CD4-positive, alpha-beta T cell (primary cell): ENCODE measurements around the gene ADGRE3. TPM values are rescaled to one million over a fixed set of nuclear protein-coding genes. Genes with fewer than 3 reads are reported as not detected.

Source experiments
- ATAC-seq: fragments of 200-7000 bp; cut with Tn5 transposase; one replicate; pipeline ENCODE4 v1.10.0; 2022; ENCODE audit warnings: mild to moderate bottlenecking; ENCODE audit not compliant: poor library complexity
- CTCF ChIA-PET: fragments of 350-600 bp; sonication (Branson Sonifier 250); formaldehyde crosslinking; loops from one replicate; lab custom pipeline; 2021; ENCODE audit warnings: antibody characterized with exemption, inconsistent platforms; lab: Charles Lee
- POLR2A ChIA-PET: fragments of 350-600 bp; sonication (Branson Sonifier 250); formaldehyde crosslinking; loops from one replicate; lab custom pipeline; 2021; ENCODE audit warnings: antibody characterized with exemption, inconsistent platforms; lab: Charles Lee
- DNase-seq, 14 experiments: peaks; one replicate each; pipeline ENCODE4 v3.0.0-alpha.2; 2013 to 2020; ENCODE audit warnings: mixed read lengths in 2 of 14
- H3K27ac ChIP-seq, 2 donors: one replicate each; pipeline versions ENCODE4 v1.5.1 to v1.7.0; 2013; ENCODE audit warnings: low read length in 2 of 2, low read depth in 1 of 2, mild to moderate bottlenecking in 1 of 2
- H3K27me3 ChIP-seq, 2 experiments: 1 replicate in 1 of 2; 2 replicates in 1 of 2; pipeline versions ENCODE4 v1.6.1 to v1.7.0; 2013; ENCODE audit warnings: low read length in 2 of 2, control low read depth in 1 of 2, mild to moderate bottlenecking in 1 of 2, moderate library complexity in 1 of 2; ENCODE audit not compliant: insufficient read depth in 2 of 2, control insufficient read depth in 1 of 2
- H3K36me3 ChIP-seq: one replicate; pipeline ENCODE4 v1.6.1; 2013; ENCODE audit warnings: low read length, control low read depth; ENCODE audit not compliant: insufficient read depth
- H3K4me1 ChIP-seq: one replicate; pipeline ENCODE4 v1.6.1; 2013; ENCODE audit warnings: low read length, control low read depth; ENCODE audit not compliant: insufficient read depth
- H3K4me3 ChIP-seq: one replicate; pipeline ENCODE4 v1.5.1; 2013; ENCODE audit warnings: mild to moderate bottlenecking, low read length, moderate library complexity
- H3K9me3 ChIP-seq, 2 experiments: 1 replicate in 1 of 2; 2 replicates in 1 of 2; pipeline versions ENCODE4 v1.6.1 to v1.7.0; 2013; ENCODE audit warnings: low read length in 2 of 2, mild to moderate bottlenecking in 2 of 2, control low read depth in 1 of 2, moderate library complexity in 1 of 2; ENCODE audit not compliant: control insufficient read depth in 1 of 2, insufficient read depth in 1 of 2
- H3K27ac Mint-ChIP-seq: one replicate; pipeline ENCODE4 v1.8.0; 2020; ENCODE audit warnings: mixed read lengths
- H3K27me3 Mint-ChIP-seq: one replicate; pipeline ENCODE4 v1.8.0; 2021; ENCODE audit warnings: mixed read lengths
- H3K36me3 Mint-ChIP-seq: one replicate; pipeline ENCODE4 v1.8.0; 2021; ENCODE audit warnings: low read depth, mixed read lengths
- H3K4me1 Mint-ChIP-seq: one replicate; pipeline ENCODE4 v1.8.0; 2021; ENCODE audit warnings: low read depth, mixed read lengths
- H3K4me3 Mint-ChIP-seq: one replicate; pipeline ENCODE4 v1.8.0; 2020; ENCODE audit warnings: mild to moderate bottlenecking, mixed read lengths
- H3K9me3 Mint-ChIP-seq: one replicate; pipeline ENCODE4 v1.8.0; 2020; ENCODE audit warnings: mixed read lengths
- intact Hi-C, 2 experiments: fragments of 100-400 bp; cut with DNase I in 1 of 2; cut with micrococcal nuclease in 1 of 2; formaldehyde crosslinking; loops; one replicate each; pipeline versions ENCODE4 v1.15.1 to v1.9.0; 2023 to 2025; cut with DNase I, micrococcal nuclease
- total RNA-seq, 174 experiments: library from RNA in 2 of 174; stranded (reverse) in 2 of 174; gene quantifications; one replicate each; pipeline ENCODE4 v1.2.3 and lab custom pipeline; 2021 to 2026
- TF ChIP-seq, protein P1 (sequence below): fragments of 200-600 bp; IDR thresholded peaks from one replicate; pipeline ENCODE4 v1.8.0; 2022; ENCODE audit warnings: antibody characterized with exemption, mild to moderate bottlenecking

The ADGRE3 gene
- total RNA-seq, 2 experiments from 2014 or later, result not detected

DNA sequence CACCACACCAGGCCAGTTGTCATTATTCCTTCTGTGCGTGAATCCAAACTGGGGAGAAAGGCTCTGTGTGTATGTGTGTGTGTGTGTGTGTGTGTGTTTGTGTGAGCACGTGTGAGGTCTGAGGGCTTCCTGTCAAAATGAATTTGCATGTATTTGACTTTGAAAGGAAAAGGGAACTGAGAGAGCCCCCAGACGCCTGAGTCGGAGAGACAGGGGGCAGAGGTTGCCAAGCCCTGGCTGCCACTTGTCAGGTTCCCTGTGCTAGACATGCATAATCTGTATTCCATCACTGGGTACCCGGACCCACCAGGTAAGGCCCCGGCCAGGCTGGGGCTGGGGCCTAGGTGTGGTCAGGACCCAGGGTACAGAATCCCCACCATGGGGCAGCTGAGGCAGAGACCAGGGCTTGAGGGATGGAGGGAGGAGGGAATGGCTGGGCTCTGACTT, 91.7 kb downstream of the ADGRE3 start, which contains the start of gene CLEC17A:
Gene CLEC17A (plus strand): TSS at position 191 of the 447 bp plus-strand sequence. CDS start 77 bp downstream, at position 268.
- POLR2A ChIA-PET, result no interaction called here
- TF ChIP-seq, protein P1, sequence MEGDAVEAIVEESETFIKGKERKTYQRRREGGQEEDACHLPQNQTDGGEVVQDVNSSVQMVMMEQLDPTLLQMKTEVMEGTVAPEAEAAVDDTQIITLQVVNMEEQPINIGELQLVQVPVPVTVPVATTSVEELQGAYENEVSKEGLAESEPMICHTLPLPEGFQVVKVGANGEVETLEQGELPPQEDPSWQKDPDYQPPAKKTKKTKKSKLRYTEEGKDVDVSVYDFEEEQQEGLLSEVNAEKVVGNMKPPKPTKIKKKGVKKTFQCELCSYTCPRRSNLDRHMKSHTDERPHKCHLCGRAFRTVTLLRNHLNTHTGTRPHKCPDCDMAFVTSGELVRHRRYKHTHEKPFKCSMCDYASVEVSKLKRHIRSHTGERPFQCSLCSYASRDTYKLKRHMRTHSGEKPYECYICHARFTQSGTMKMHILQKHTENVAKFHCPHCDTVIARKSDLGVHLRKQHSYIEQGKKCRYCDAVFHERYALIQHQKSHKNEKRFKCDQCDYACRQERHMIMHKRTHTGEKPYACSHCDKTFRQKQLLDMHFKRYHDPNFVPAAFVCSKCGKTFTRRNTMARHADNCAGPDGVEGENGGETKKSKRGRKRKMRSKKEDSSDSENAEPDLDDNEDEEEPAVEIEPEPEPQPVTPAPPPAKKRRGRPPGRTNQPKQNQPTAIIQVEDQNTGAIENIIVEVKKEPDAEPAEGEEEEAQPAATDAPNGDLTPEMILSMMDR, result no peak
- intact Hi-C loops, result no loop called here
- H3K9me3 Mint-ChIP-seq, result no peaks in the 10 kb centered on the region
- H3K27me3 Mint-ChIP-seq, result no peaks in the 10 kb centered on the region
- no peak within 1 kb of the TSS for H3K27ac ChIP-seq
- no peaks in the 10 kb centered on the region for H3K36me3 ChIP-seq
- H3K36me3 Mint-ChIP-seq, result no peaks in the 10 kb centered on the region
- no peak within 1 kb of the TSS for H3K4me3 Mint-ChIP-seq
- no peak within 1 kb of the TSS for H3K27ac Mint-ChIP-seq
- peaks cover 2% of the 10 kb centered on the region for H3K4me1 ChIP-seq
- no peaks in the 10 kb centered on the region for H3K4me1 Mint-ChIP-seq
- no peaks in the 10 kb centered on the region for H3K27me3 ChIP-seq
- DNase-seq (peak in 1 of 14 experiments; percentile 38), ATAC-seq (no peak)
- no peak within 1 kb of the TSS for H3K4me3 ChIP-seq
- CTCF ChIA-PET, result no interaction called here
- no peaks in the 10 kb centered on the region for H3K9me3 ChIP-seq

DNA sequence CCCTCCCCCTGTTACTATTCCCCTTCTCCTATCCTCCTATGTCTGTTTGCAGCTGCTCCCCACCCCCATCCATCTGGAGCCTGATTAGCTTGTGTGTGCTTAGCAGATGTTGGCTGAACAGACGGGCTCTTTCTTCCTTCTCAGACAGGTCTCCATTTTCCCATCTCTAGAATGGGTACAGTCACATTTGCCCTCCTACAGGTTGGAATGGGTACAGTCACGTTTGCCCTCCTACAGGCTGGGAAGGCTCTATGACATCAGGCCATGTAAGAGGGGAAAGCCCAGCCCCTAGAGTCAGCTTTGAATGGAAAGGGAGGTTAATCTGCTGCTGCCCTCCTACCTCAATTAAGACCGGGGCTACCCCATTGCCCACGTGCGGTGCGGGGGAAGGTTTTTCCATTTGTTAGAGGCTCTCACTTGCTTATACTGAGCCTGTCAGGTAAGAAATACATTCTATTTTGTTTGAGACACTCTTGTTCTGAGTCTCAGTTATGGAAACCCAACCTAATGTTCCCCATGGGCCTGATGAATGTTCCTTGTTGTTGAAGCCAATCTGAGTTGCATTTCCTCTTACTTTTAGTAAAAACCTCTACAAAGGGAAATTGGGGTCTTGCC, 93.9 kb downstream of the ADGRE3 start:
- no peaks in the 10 kb centered on the region for H3K36me3 ChIP-seq
- peaks cover 2% of the 10 kb centered on the region for H3K4me1 ChIP-seq
- H3K4me1 Mint-ChIP-seq, result no peaks in the 10 kb centered on the region
- TF ChIP-seq, protein P1, result no peak
- H3K9me3 ChIP-seq, result no peaks in the 10 kb centered on the region
- H3K27me3 ChIP-seq, result no peaks in the 10 kb centered on the region
- H3K4me3 ChIP-seq, result no peak overlapping the region
- intact Hi-C loops, result no loop called here
- no peaks in the 10 kb centered on the region for H3K9me3 Mint-ChIP-seq
- ChIA-PET CTCF (no interaction called here), POLR2A (no interaction called here)
- no peaks in the 10 kb centered on the region for H3K27me3 Mint-ChIP-seq
- no peak for ATAC-seq
- H3K4me3 Mint-ChIP-seq, result no peak overlapping the region
- peak in 1 of 14 experiments; percentile 34 for DNase-seq
- H3K27ac ChIP-seq, result no peak overlapping the region
- no peak overlapping the region for H3K27ac Mint-ChIP-seq
- H3K36me3 Mint-ChIP-seq, result no peaks in the 10 kb centered on the region

DNA sequence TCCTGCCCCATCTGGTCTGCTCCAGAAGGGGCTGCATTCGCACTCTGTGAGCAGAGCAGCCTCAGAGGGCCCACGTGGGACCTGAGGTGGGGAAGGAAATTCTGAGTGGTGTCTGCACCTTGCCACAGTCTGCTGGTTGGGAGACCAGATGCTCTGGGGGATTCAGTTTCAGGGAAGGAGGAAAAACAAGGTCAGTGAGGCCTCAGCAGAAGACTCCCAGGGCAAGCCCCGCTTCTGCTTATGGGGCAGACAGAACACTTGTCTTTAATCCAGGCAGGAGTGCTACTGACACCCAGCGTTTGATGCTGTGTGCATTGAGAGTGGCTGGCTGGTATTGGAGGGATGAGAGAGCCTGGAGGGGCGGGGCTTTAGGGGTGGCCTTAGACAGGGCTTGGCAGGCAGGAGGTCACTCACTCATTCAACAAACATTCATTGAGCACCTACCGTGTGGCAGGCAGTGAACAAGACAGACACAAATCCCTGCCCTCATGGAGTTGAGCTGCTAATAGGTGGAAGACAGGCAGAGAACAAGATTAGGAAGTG, 96.7 kb downstream of the ADGRE3 start:
- Mint-ChIP-seq H3K27ac (no peak overlapping the region), H3K4me3 (no peak overlapping the region), H3K4me1 (peaks cover 7% of the 10 kb centered on the region), H3K27me3 (no peaks in the 10 kb centered on the region), H3K9me3 (no peaks in the 10 kb centered on the region), H3K36me3 (no peaks in the 10 kb centered on the region)
- ChIA-PET POLR2A (no interaction called here), CTCF (no interaction called here)
- intact Hi-C loops, result no loop called here
- Histone ChIP-seq H3K4me3 (no peak overlapping the region), H3K27me3 (no peaks in the 10 kb centered on the region), H3K4me1 (peaks cover 11% of the 10 kb centered on the region), H3K9me3 (no peaks in the 10 kb centered on the region), H3K27ac (no peak overlapping the region), H3K36me3 (no peaks in the 10 kb centered on the region)
- no peak for ATAC-seq
- TF ChIP-seq, protein P1, result no peak
- DNase-seq, result no peak
